Breast epithelium (tissue), 4 donors: ENCODE results near the gene KANK2. TPM values are rescaled to one million over a fixed set of nuclear protein-coding genes. Genes with fewer than 3 reads are reported as not detected.

Experiments
- DNase-seq, 2 donors: peaks; one replicate each; pipeline ENCODE4 v3.0.0-alpha.2; 2019; ENCODE audit warnings: low spot score in 2 of 2
- H3K27ac ChIP-seq, 2 donors: fragments of 200-600 bp; sonication (generic) in 1 of 2; one replicate each; pipeline ENCODE4 v1.5.1; 2016 to 2019; ENCODE audit warnings: mild to moderate bottlenecking in 1 of 2
- H3K27me3 ChIP-seq, 2 donors: fragments of 200-600 bp; sonication (generic) in 1 of 2; one replicate each; pipeline versions ENCODE4 v1.5.1 to v1.6.0; 2017 to 2019; ENCODE audit warnings: control low read depth in 1 of 2, mild to moderate bottlenecking in 1 of 2
- H3K36me3 ChIP-seq: fragments of 200-600 bp; one replicate; pipeline ENCODE4 v1.5.1; 2019
- H3K4me1 ChIP-seq, 2 donors: fragments of 200-600 bp; sonication (generic); one replicate each; pipeline ENCODE4 v1.5.1; 2016 to 2019; ENCODE audit warnings: control low read depth in 1 of 2
- H3K4me3 ChIP-seq, 3 donors: fragments of 200-600 bp; sonication (generic); 1 replicate in 2 of 3; 2 replicates in 1 of 3; pipeline ENCODE4 v1.5.1; 2016 to 2019; ENCODE audit warnings: mild to moderate bottlenecking in 3 of 3, moderate library complexity in 2 of 3
- H3K9me3 ChIP-seq, 2 donors: fragments of 200-600 bp; sonication (generic) in 1 of 2; one replicate each; pipeline ENCODE4 v1.5.1; 2016 to 2019; ENCODE audit warnings: control low read depth in 1 of 2
- POLR2A ChIP-seq: fragments of 450-650 bp; IDR thresholded peaks from one replicate; pipeline ENCODE4 v1.6.1; 2016; ENCODE audit warnings: antibody characterized with exemption, mild to moderate bottlenecking, moderate library complexity
- POLR2AphosphoS5 ChIP-seq, 3 donors: sonication (generic); formaldehyde crosslinking; IDR thresholded peaks; one replicate each; pipeline ENCODE4 v1.6.1; 2017; ENCODE audit warnings: antibody characterized with exemption in 3 of 3
- intact Hi-C: fragments of 100-400 bp; cut with DNase I; formaldehyde crosslinking; loops from one replicate; pipeline ENCODE4 v1.15.1; 2023; ENCODE audit warnings: low total_unique reads
- total RNA-seq, 3 donors: library from RNA; depleted of rRNA; stranded (reverse); fragments of >200 nt; gene quantifications; one replicate each; pipeline ENCODE4 v1.1.0, GENCODE V29; 2016
- TF ChIP-seq, protein P1 (sequence below), 3 donors: fragments of 450-650 bp; IDR thresholded peaks; one replicate each; pipeline ENCODE4 v1.5.1; 2016 to 2017; ENCODE audit warnings: antibody characterized with exemption in 3 of 3, mild to moderate bottlenecking in 3 of 3, moderate library complexity in 3 of 3

The KANK2 gene
- total RNA-seq, 3 donors from 2014 or later, result 142 to 477 (median 197) TPM

DNA sequence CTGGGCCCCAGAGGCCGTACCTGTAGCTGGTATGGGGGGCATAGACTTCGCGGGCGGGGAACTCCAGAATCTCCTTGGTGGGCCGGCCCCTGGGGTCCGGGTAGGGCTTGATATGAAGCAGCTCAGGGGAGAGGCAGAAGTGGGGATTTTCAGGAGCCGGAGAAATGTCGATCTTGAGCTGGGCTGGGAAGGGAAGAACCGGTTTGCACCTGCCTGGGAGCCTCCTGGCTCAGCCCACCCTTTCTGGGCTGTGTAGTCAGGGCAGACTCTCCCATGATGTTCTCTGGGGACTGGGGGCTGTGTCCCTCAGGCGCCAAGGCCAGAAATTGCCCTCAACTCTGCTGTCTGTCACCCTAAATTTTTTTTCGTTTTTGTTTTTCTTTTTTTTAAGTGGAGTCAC lies 44.7 kb upstream of the KANK2 start:
- no peaks in the 10 kb centered on the region for H3K4me1 ChIP-seq
- H3K27me3 ChIP-seq, result no peaks in the 10 kb centered on the region
- TF ChIP-seq, protein P1, sequence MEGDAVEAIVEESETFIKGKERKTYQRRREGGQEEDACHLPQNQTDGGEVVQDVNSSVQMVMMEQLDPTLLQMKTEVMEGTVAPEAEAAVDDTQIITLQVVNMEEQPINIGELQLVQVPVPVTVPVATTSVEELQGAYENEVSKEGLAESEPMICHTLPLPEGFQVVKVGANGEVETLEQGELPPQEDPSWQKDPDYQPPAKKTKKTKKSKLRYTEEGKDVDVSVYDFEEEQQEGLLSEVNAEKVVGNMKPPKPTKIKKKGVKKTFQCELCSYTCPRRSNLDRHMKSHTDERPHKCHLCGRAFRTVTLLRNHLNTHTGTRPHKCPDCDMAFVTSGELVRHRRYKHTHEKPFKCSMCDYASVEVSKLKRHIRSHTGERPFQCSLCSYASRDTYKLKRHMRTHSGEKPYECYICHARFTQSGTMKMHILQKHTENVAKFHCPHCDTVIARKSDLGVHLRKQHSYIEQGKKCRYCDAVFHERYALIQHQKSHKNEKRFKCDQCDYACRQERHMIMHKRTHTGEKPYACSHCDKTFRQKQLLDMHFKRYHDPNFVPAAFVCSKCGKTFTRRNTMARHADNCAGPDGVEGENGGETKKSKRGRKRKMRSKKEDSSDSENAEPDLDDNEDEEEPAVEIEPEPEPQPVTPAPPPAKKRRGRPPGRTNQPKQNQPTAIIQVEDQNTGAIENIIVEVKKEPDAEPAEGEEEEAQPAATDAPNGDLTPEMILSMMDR (IDR thresholded peaks at IDR 0.05), result no peak
- TF ChIP-seq POLR2A (no peak), POLR2AphosphoS5 (IDR thresholded peaks at IDR 0.05) (no peak)
- H3K27ac ChIP-seq, result no peak overlapping the region
- no peak overlapping the region for H3K4me3 ChIP-seq
- DNase-seq, result no peak
- intact Hi-C loops, result no loop called here
- H3K9me3 ChIP-seq, result peaks cover 0 to 5% of the 10 kb centered on the region in 2 donors
- peaks cover 3% of the 10 kb centered on the region for H3K36me3 ChIP-seq

DNA sequence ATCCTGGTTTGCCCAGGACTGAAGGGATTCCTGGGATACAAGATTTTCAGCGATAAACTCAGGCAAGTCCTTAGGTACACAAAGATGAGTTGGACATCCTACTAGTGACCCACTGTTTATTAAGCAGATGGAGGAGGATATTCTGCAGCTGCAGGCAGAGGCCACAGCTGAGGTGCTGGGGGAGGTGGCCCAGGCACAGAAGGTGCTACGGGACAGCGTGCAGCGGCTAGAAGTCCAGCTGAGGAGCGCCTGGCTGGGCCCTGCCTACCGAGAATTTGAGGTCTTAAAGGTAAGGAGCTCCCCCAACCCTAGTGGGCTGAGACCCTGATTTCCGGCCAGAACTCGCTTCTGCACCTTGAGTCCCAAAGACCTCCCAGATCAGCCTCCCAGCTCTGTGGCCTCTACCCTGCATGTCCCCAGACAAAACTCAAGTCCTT lies 42.7 kb upstream of the KANK2 start:
- Histone ChIP-seq H3K27ac (no peak overlapping the region), H3K9me3 (peaks cover 0 to 5% of the 10 kb centered on the region in 2 donors), H3K4me3 (no peak overlapping the region), H3K27me3 (no peaks in the 10 kb centered on the region), H3K36me3 (peaks cover 3% of the 10 kb centered on the region), H3K4me1 (no peaks in the 10 kb centered on the region)
- TF ChIP-seq, protein P1 (IDR thresholded peaks at IDR 0.05), result no peak
- TF ChIP-seq POLR2AphosphoS5 (IDR thresholded peaks at IDR 0.05) (no peak), POLR2A (no peak)
- intact Hi-C loops, result loop anchor here (1.0 kb wide), 1 partner anchor 26 kb away; no protein-coding TSS in a partner anchor
- no peak for DNase-seq

DNA sequence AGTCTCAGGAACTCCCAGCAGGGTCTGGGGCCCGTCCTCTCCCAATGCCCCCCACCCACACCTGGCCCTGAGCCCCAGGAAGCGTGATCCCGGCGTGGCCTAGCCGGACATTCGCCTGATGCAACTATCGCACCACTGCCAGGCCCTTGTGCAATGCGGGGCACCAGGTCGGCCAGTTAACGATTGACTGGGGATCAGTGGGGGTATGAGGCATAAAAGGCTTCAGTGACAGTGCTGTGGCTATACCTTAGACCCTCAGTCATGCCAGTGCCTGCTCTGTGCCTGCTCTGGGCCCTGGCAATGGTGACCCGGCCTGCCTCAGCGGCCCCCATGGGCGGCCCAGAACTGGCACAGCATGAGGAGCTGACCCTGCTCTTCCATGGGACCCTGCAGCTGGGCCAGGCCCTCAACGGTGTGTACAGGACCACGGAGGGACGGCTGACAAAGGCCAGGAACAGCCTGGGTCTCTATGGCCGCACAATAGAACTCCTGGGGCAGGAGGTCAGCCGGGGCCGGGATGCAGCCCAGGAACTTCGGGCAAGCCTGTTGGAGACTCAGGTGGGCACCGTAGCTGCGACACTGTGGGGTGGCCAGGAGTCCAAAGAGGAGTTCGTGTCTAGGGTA lies 42.1 kb upstream of the KANK2 start, which contains the start of gene ANGPTL8:
ANGPTL8 (plus strand) TSS at position 243 of the 624 bp plus-strand sequence; CDS start at position 262, 19 bp downstream.
- intact Hi-C loops, result no loop called here
- no peak for DNase-seq
- Histone ChIP-seq H3K9me3 (peaks cover 0 to 5% of the 10 kb centered on the region in 2 donors), H3K27me3 (no peaks in the 10 kb centered on the region), H3K27ac (no peak within 1 kb of the TSS), H3K4me1 (no peaks in the 10 kb centered on the region), H3K36me3 (peaks cover 3% of the 10 kb centered on the region), H3K4me3 (no peak within 1 kb of the TSS)
- TF ChIP-seq POLR2A, result no peak
- TF ChIP-seq POLR2AphosphoS5 (IDR thresholded peaks at IDR 0.05), result no peak
- TF ChIP-seq, protein P1 (IDR thresholded peaks at IDR 0.05), result no peak

DNA sequence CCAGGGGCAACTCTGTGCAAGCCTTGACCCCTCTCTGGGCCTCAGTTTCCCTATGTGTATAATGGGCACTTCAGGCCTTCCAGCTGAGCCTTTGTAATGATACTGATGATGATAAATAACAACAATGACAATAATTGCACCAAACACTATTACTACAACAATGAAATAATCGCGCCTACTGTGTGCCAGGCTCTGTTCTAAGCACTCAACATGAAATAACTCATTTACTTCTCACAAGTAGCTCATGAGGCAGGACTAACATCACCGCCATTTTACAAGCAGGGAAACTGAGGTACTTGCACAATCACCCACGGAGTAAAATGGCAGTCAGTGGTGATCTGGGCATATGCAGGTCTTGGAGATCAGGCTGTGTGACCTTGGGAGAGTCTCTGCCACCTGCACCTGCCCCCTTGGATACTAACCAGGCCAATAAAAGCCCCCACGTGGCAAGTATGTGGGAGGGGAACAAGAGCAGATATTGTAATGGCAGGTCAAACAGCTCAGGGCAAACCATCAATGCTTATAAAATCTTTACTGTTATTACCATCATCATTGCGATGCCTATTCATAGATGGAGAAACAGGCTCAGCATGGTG lies 41.5 kb upstream of the KANK2 start:
- no peaks in the 10 kb centered on the region for H3K27me3 ChIP-seq
- peaks cover 0 to 5% of the 10 kb centered on the region in 2 donors for H3K9me3 ChIP-seq
- H3K36me3 ChIP-seq, result peaks cover 3% of the 10 kb centered on the region
- no peak overlapping the region for H3K4me3 ChIP-seq
- TF ChIP-seq POLR2A (no peak), POLR2AphosphoS5 (IDR thresholded peaks at IDR 0.05) (no peak)
- TF ChIP-seq, protein P1 (IDR thresholded peaks at IDR 0.05), result no peak
- intact Hi-C loops, result no loop called here
- no peak overlapping the region for H3K27ac ChIP-seq
- no peaks in the 10 kb centered on the region for H3K4me1 ChIP-seq
- DNase-seq, result no peak

DNA sequence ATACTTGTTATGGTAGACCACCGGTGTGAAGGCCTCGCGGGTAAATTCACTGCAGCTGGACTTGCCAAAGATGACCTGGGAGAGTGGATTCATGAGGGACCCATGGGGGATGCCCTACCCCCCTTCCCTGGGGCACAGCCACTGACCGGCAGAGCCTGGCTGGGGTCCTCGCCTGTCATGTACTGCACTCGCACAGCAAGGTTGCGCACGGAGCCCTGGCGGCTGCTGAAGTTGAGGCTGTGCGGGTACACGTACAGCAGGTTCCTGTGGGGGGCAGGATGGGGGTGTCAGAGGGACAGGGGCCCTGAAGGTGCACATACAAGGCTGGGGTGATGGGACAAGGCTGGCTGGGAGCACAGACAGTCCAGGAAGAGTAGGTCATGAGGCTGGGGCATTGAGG lies 40.7 kb upstream of the KANK2 start:
- no peak overlapping the region for H3K27ac ChIP-seq
- intact Hi-C loops, result no loop called here
- TF ChIP-seq, protein P1 (IDR thresholded peaks at IDR 0.05), result no peak
- TF ChIP-seq POLR2A, result no peak
- no peak for TF ChIP-seq POLR2AphosphoS5 (IDR thresholded peaks at IDR 0.05)
- DNase-seq, result no peak
- peaks cover 0 to 5% of the 10 kb centered on the region in 2 donors for H3K9me3 ChIP-seq
- H3K4me3 ChIP-seq, result no peak overlapping the region
- no peaks in the 10 kb centered on the region for H3K4me1 ChIP-seq
- peaks cover 3% of the 10 kb centered on the region for H3K36me3 ChIP-seq
- no peaks in the 10 kb centered on the region for H3K27me3 ChIP-seq
